Mucosa of descending colon (tissue), 3 donors: Measurements from ENCODE around the gene PDE4A. TPM values are rescaled to one million over a fixed set of nuclear protein-coding genes. Genes with fewer than 3 reads are reported as not detected.

Experiments
- ATAC-seq: fragments of 200-7000 bp; cut with Tn5 transposase; one replicate; pipeline ENCODE4 v1.9.1; 2020; ENCODE audit warnings: mild to moderate bottlenecking, moderate library complexity
- DNase-seq, 3 donors: peaks; one replicate each; pipeline ENCODE4 v3.0.0-alpha.2; 2020
- H3K36me3 ChIP-seq: fragments of 200-600 bp; one replicate; pipeline ENCODE4 v1.8.0; 2021; ENCODE audit warnings: low read depth, mild to moderate bottlenecking
- H3K4me1 ChIP-seq: fragments of 200-600 bp; one replicate; pipeline ENCODE4 v1.8.0; 2021; ENCODE audit warnings: low read depth, mild to moderate bottlenecking
- H3K4me3 ChIP-seq: fragments of 200-600 bp; one replicate; pipeline ENCODE4 v1.8.0; 2021; ENCODE audit warnings: mild to moderate bottlenecking
- H3K9me3 ChIP-seq: fragments of 200-600 bp; one replicate; pipeline ENCODE4 v1.8.0; 2021; ENCODE audit warnings: mild to moderate bottlenecking
- CTCF ChIP-seq: fragments of 200-600 bp; IDR thresholded peaks from one replicate; pipeline ENCODE4 v1.8.0; 2022; ENCODE audit warnings: antibody characterized with exemption, mild to moderate bottlenecking
- intact Hi-C, 2 donors: fragments of 100-400 bp; cut with DNase I in 1 of 2; cut with micrococcal nuclease in 1 of 2; formaldehyde crosslinking; loops; one replicate each; pipeline versions ENCODE4 v1.11.0 to v1.11.1; 2022; cut with DNase I, micrococcal nuclease
- total RNA-seq, 3 donors: library from RNA; stranded (reverse); fragmentation: NEBNext Ultra II Directional in 2 of 3; extraction: Animal tissue kit (Norgen Biotek cat#: 25700) in 2 of 3; gene quantifications; one replicate each; pipeline versions ENCODE4 v1.2.1 to v1.2.4, GENCODE V29; 2021 to 2023
- donor health status: DM: no; HTN: no; CAD: no; lungs with moderate emphysema.
- donor health status: DM: no; HTN: no; CAD: no.
- donor health status: DM: no; HTN: yes; CAD: no.

Gene PDE4A
- total RNA-seq, 3 donors from 2014 or later: 7.0 to 27.4 (median 14.7) TPM

DNA sequence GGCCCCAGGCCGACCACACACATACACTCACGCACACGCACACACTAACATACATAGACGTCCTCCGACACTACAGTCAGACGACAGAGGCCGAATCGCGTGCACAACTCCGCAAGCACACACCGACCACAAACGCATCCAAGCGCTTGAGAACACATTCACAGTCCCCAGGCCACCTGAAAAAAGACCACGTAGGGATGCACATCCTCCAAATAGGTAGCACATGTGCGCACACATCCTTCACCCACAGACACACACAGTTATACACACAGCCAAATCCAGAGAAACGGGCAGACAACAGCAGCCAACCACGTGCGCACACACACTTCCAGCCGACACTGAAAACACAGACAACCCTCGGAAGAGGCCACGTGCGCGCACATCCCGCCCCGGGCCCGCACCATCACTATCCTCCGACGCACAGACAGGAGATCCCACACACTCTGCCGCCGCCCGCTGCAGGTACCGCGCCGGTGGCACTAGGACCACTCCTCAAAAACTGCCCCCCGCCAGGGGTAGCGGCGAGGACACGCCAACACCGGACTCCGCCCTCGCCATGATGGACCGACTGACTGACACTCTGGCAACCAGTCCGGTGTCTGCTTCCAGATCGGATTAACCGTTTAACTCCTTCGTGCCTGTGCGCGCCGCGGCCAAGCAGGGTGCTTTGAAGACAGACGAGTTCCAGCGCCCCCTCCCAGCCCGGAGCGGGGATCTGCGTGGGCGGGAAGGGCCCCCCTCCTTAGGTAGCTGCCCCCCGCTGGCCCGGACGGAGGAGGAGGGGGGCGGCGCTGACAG lies 493 bp upstream of the PDE4A start:
- H3K36me3 ChIP-seq: no peaks in the 10 kb centered on the region
- no peaks in the 10 kb centered on the region for H3K9me3 ChIP-seq
- TF ChIP-seq CTCF: no peak
- ATAC-seq (no peak), DNase-seq (no peak)
- peaks cover 38% of the 10 kb centered on the region for H3K4me1 ChIP-seq
- intact Hi-C loops: no loop called here
- H3K4me3 ChIP-seq: no peak overlapping the region

DNA sequence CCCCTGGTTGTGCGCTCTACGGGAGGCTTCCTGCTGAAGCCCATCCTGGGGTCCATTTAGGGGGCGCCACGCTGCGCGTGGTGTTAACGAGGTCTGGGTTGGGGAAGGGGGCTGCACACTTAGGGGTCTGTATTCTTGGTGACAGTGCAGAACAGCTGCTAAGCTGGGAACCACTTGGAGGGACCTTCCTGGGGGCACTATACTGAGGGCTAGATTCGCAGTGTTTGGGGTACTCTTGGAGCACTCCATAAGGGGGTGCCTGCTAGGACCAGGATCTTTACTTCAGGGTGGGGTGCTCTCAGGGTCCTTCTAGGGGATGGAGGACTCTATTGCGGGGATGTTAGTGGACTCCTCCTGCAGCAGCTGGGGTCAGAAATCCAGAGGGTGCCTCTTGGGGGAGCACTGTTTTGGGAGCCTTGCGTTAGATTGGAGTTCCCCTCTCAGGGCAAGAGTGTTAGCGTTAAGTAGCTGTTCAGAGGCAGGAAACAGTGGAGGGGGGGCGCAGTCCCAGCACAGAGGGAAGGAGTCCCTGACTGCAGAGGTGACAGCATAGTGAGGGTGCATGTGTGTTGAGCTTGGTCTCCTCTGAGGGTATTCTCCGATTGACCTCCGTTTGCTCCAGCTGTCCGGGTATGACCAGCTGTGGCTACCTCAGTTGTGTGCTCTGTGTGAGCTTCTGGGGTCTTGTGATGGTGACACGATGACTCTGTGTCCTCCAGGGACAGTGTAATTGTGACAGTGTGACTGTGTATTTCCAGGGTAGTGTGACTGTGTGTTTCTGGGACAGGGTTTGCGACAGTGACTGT lies 1.1 kb downstream of the PDE4A start:
- H3K9me3 ChIP-seq: no peaks in the 10 kb centered on the region
- no peak overlapping the region for H3K4me3 ChIP-seq
- DNase-seq (no peak), ATAC-seq (no peak)
- no peak for TF ChIP-seq CTCF
- H3K36me3 ChIP-seq: no peaks in the 10 kb centered on the region
- intact Hi-C loops: no loop called here
- H3K4me1 ChIP-seq: peaks cover 35% of the 10 kb centered on the region

- intact Hi-C loops: no loop called here
- H3K36me3 ChIP-seq: no peaks in the 10 kb centered on the region
These were observed 1.7 kb downstream of the PDE4A start for GRCh38 chr19:10422046-10422461.

DNA sequence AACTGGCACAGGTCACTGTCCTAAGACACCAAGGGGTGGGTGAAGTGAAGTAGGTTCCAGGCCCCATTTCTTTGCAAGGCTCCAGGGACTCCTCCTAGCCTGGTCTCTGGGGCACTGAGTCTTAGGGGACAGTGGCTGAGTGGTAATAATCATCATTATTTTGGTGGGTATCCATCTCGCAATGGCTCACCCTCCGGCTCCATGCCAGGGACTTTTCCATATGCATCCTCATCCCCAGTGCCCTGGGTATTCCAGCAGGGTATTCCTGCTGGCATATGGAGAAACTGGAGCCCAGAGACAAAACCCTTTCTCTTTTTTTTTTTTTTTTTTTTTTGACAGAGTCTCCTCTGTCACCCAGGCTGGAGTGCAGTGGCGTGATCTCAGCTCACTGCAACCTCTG lies 2.5 kb downstream of the PDE4A start:
- no peaks in the 10 kb centered on the region for H3K9me3 ChIP-seq
- no peaks in the 10 kb centered on the region for H3K36me3 ChIP-seq
- intact Hi-C loops: no loop called here
- DNase-seq (no peak), ATAC-seq (no peak)
- no peak for TF ChIP-seq CTCF
- no peak overlapping the region for H3K4me3 ChIP-seq
- peaks cover 33% of the 10 kb centered on the region for H3K4me1 ChIP-seq

More at GRCh38 chr19:10422046-10422461, 1.7 kb downstream of the PDE4A start:
- ATAC-seq (no peak), DNase-seq (no peak)
- no peak for TF ChIP-seq CTCF
- Histone ChIP-seq H3K9me3 (no peaks in the 10 kb centered on the region), H3K4me1 (peaks cover 33% of the 10 kb centered on the region), H3K4me3 (no peak overlapping the region)

DNA sequence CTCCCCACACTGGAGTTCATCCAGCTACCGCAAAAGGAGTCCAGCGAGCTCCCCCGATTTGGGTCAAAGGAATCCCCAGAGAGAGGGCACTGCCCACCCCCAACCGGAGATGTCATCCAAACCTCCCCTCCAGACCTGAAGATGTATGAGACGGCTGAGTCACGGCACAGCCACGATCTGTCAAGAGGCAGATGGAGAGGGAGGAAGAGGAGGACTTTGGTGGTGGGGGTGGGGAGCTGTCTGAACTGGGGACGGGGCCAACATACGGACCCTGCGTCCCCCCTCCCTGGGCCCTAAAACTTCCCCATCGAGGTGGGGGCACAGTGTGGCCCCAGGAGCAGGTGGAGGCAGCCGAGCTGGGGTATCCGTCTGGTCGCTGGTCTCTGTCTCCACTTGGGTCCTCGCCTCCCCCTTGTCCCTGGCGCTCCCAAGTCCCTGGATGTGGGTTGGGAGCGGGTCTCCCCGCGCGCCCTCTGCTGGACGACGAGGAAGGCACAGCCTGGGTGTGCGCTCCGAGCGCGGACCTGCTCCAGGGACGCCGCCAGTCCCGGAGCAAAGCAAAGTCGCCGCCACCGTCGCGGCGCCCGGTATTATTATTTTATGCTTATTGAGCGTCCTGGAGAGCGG lies 3.8 kb downstream of the PDE4A start:
- DNase-seq: peak; percentile 84 to 92 (median 88)
- TF ChIP-seq CTCF: peak; percentile 96

More for the DNA sequence above, 3.8 kb downstream of the PDE4A start:
- no peaks in the 10 kb centered on the region for H3K36me3 ChIP-seq
- no peak overlapping the region for H3K4me3 ChIP-seq
- H3K4me1 ChIP-seq: peaks cover 33% of the 10 kb centered on the region
- no peaks in the 10 kb centered on the region for H3K9me3 ChIP-seq
- ATAC-seq: peak; percentile 88
- intact Hi-C loops: no loop called here
